DLD1 (cell line): ENCODE measurements around the gene UTRN.

Experiments used
- in situ Hi-C: cut with HindIII; loops from 2 replicates; pipeline ENCODE4 v1.10.0; 2017; ENCODE audit warnings: low sequenced_read_pairs

The UTRN gene

GRCh38 chr6:144279484-144280150 is 5.5 kb upstream of the UTRN start:
- in situ Hi-C loops = loop anchor here (25.0 kb wide), 1 partner anchor 208 kb away; no protein-coding TSS in a partner anchor

GRCh38 chr6:144283646-144284477 is 1.3 kb upstream of the UTRN start:
- in situ Hi-C loops = loop anchor here (25.0 kb wide), 1 partner anchor 203 kb away; no protein-coding TSS in a partner anchor

- in situ Hi-C loops = loop anchor here (25.0 kb wide), 1 partner anchor 203 kb away; no protein-coding TSS in a partner anchor
These were observed 705 bp upstream of the UTRN start for GRCh38 chr6:144284478-144284782.

GRCh38 chr6:144285548-144285797 is 338 bp downstream of the UTRN start:
- in situ Hi-C loops = loop anchor here (25.0 kb wide), 1 partner anchor 202 kb away; no protein-coding TSS in a partner anchor

GRCh38 chr6:144285798-144286502 is 815 bp downstream of the UTRN start:
- in situ Hi-C loops = loop anchor here (25.0 kb wide), 1 partner anchor 201 kb away; no protein-coding TSS in a partner anchor

GRCh38 chr6:144286503-144287393 is 1.6 kb downstream of the UTRN start:
- in situ Hi-C loops = loop anchor here (25.0 kb wide), 1 partner anchor 201 kb away; no protein-coding TSS in a partner anchor

- in situ Hi-C loops = loop anchor here (25.0 kb wide), 1 partner anchor 198 kb away; no protein-coding TSS in a partner anchor
These were observed 3.9 kb downstream of the UTRN start for GRCh38 chr6:144289006-144289405.

GRCh38 chr6:144292372-144292771 is 7.2 kb downstream of the UTRN start:
- in situ Hi-C loops = loop anchor here (25.0 kb wide), 1 partner anchor 195 kb away; no protein-coding TSS in a partner anchor

GRCh38 chr6:144294016-144294415 is 8.9 kb downstream of the UTRN start:
- in situ Hi-C loops = loop anchor here (25.0 kb wide), 1 partner anchor 193 kb away; no protein-coding TSS in a partner anchor

GRCh38 chr6:144295211-144295610 is 10.1 kb downstream of the UTRN start:
- in situ Hi-C loops = loop anchor here (25.0 kb wide), 1 partner anchor 192 kb away; no protein-coding TSS in a partner anchor

- in situ Hi-C loops = loop anchor here (25.0 kb wide), 1 partner anchor 191 kb away; no protein-coding TSS in a partner anchor
These were observed 11.0 kb downstream of the UTRN start for GRCh38 chr6:144295981-144296767.

- in situ Hi-C loops = loop anchor here (25.0 kb wide), 1 partner anchor 190 kb away; no protein-coding TSS in a partner anchor
These were observed 11.8 kb downstream of the UTRN start for GRCh38 chr6:144296973-144297372.

- in situ Hi-C loops = loop anchor here (25.0 kb wide), 1 partner anchor 190 kb away; no protein-coding TSS in a partner anchor
These were observed 12.5 kb downstream of the UTRN start for GRCh38 chr6:144297511-144298100.

- in situ Hi-C loops = loop anchor here (25.0 kb wide), 1 partner anchor 189 kb away; no protein-coding TSS in a partner anchor
These were observed 13.1 kb downstream of the UTRN start for GRCh38 chr6:144298194-144298593.

- in situ Hi-C loops = loop anchor here (25.0 kb wide), 1 partner anchor 188 kb away; no protein-coding TSS in a partner anchor
These were observed 13.8 kb downstream of the UTRN start for GRCh38 chr6:144298916-144299315.

GRCh38 chr6:144302701-144303372 is 17.7 kb downstream of the UTRN start:
- in situ Hi-C loops = no loop called here

GRCh38 chr6:144304223-144304848 is 19.2 kb downstream of the UTRN start:
- in situ Hi-C loops = no loop called here

- in situ Hi-C loops = no loop called here
These were observed 20.4 kb downstream of the UTRN start for GRCh38 chr6:144305567-144305966.
